Activated CD8-positive, alpha-beta T cell treated with anti-CD3 and anti-CD28 coated beads, Interleukin-2, amount 10 ng/mL, durations not matched to agents 7 days and 5 days (primary cell): ENCODE results near the gene SLC2A9. TPM values are rescaled to one million over a fixed set of nuclear protein-coding genes. Genes with fewer than 3 reads are reported as not detected.

Experiments used
- ATAC-seq: fragments of 150-1000 bp; cut with Tn5 transposase; one replicate; pipeline ENCODE4 v1.10.0; 2021; ENCODE audit warnings: moderate library complexity
- CTCF ChIA-PET: fragments of 350-600 bp; sonication (Branson Sonifier 250); formaldehyde crosslinking; loops from one replicate; lab custom pipeline; 2021; ENCODE audit warnings: antibody characterized with exemption; lab: Charles Lee
- POLR2A ChIA-PET: fragments of 350-600 bp; sonication (Branson Sonifier 250); formaldehyde crosslinking; loops from one replicate; lab custom pipeline; 2021; ENCODE audit warnings: antibody characterized with exemption; lab: Charles Lee
- DNase-seq: peaks from one replicate; pipeline ENCODE4 v3.0.0-alpha.2; 2020
- H3K27ac Mint-ChIP-seq: one replicate; pipeline ENCODE4 v1.8.0; 2021; ENCODE audit warnings: mild to moderate bottlenecking, mixed read lengths
- H3K27me3 Mint-ChIP-seq: one replicate; pipeline ENCODE4 v1.8.0; 2021; ENCODE audit warnings: low read depth, mixed read lengths
- H3K36me3 Mint-ChIP-seq: one replicate; pipeline ENCODE4 v1.8.0; 2021; ENCODE audit warnings: low read depth, mixed read lengths
- H3K4me1 Mint-ChIP-seq: one replicate; pipeline ENCODE4 v1.8.0; 2021; ENCODE audit warnings: low read depth, mixed read lengths
- H3K4me3 Mint-ChIP-seq: one replicate; pipeline ENCODE4 v1.8.0; 2021; ENCODE audit warnings: mild to moderate bottlenecking, mixed read lengths
- H3K9me3 Mint-ChIP-seq: one replicate; pipeline ENCODE4 v1.8.0; 2022; ENCODE audit warnings: mixed read lengths; ENCODE audit not compliant: insufficient read depth
- total RNA-seq, 2 experiments: library from RNA; stranded (reverse); gene quantifications; one replicate each; pipeline ENCODE4 v1.2.3, GENCODE V29; 2021

SLC2A9 gene
- total RNA-seq, 2 experiments from 2014 or later = 1.3 to 1.7 TPM

DNA sequence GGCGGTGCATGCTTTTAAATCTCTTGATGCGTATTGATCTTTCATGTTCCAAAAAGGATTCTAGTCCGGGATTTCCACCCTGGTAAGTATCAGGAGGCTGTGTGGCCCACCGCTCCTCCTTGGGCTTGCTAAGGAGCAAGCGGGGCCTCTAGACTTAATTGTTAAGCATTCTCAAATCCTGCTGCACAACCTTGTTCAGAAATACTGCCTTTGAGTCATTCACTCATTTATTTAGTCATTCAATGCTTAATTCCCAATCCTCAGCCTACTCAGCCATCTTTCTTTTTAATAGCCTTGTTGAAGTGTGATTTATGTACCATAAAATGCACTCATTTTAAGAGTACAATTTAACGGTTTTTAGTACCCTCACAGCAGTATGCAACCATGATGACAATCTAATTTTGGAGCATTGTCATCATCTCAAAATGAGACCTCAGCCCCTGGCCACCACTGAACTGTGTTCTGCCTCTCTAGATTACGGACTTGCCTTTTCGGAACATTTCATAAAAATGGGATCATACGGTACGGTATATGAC lies 15.6 kb upstream of the SLC2A9 start:
- ATAC-seq (no peak), DNase-seq (no peak)
- ChIA-PET CTCF (no interaction called here), POLR2A (no interaction called here)
- Mint-ChIP-seq H3K9me3 (no peaks in the 10 kb centered on the region), H3K27me3 (peaks cover 2% of the 10 kb centered on the region), H3K4me1 (peaks cover 20% of the 10 kb centered on the region), H3K36me3 (no peaks in the 10 kb centered on the region), H3K4me3 (no peak overlapping the region), H3K27ac (no peak overlapping the region)

DNA sequence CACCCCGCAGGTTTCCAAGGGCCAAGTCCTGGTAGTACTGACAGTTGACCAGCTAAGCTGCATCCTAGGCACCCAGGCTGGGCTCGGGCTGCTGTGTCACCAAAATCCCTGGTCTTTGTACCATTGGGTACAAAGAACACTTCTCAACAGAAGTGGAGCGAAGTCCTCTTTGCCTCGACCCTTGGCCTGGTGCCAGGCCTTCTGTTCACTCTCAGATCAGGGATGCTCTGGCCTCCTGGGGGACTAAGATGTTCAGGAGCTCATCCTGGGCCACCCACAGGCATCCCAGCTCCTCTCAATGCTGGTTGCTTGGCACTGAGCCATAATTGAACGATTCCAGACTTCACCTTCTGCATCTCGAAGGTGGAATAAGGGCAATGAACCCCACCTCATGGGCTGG lies 13.8 kb upstream of the SLC2A9 start:
- ChIA-PET POLR2A (no interaction called here), CTCF (interaction anchor here (2.2 kb wide), 1 partner anchor 16 kb away, joined by 4 read pairs; no protein-coding TSS in a partner anchor)
- Mint-ChIP-seq H3K4me1 (peaks cover 20% of the 10 kb centered on the region), H3K36me3 (no peaks in the 10 kb centered on the region), H3K27ac (no peak overlapping the region), H3K4me3 (no peak overlapping the region), H3K27me3 (no peaks in the 10 kb centered on the region), H3K9me3 (no peaks in the 10 kb centered on the region)
- DNase-seq (no peak), ATAC-seq (no peak)

DNA sequence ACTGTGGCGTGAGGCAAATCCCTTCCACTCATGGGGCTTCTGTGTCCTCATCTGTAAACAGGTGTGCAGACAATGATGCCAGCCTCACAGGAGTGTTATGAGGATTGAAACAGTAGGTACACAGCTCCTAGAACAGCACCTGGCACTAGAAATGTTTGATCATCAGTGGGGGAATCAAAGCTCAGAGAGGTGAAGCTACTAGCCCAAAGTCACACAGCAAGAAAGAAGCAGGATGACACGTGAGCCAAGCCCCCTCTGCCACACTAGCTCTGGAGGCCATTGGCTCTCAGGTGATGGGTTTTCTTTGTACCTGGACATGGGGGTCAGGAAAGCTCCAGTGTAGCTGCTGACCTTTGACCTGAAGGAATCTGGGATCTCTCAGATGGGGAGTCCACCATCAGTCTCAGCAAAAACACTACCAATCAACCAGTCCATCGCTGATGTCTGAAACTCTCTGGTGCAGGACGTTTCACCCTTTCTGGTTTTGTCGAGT lies 13.4 kb upstream of the SLC2A9 start:
- Mint-ChIP-seq H3K4me3 (no peak overlapping the region), H3K27ac (no peak overlapping the region), H3K36me3 (no peaks in the 10 kb centered on the region), H3K27me3 (no peaks in the 10 kb centered on the region), H3K4me1 (peaks cover 20% of the 10 kb centered on the region), H3K9me3 (no peaks in the 10 kb centered on the region)
- ChIA-PET POLR2A (no interaction called here), CTCF (interaction anchor here (2.2 kb wide), 1 partner anchor 15 kb away, joined by 4 read pairs; no protein-coding TSS in a partner anchor)
- ATAC-seq (no peak), DNase-seq (no peak)

DNA sequence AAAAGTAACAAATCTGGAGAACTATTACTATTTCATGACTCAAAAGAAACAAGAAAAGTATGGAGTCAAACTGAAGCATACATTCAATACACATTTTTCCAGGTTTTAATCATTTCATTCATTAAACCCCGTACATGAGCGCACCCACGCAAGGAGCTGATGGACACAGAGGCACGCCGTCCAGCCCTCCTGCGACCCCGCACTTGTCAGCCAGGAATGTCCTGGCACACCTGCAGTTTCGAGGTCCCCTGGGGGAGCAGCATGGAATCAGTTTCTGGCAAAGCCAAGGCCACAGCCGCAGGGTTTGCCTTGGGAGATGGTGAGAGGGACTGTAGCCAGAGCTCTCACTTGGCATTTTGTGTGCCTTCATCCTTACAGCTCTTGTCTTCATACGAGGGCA lies 12.8 kb upstream of the SLC2A9 start:
- no peaks in the 10 kb centered on the region for H3K27me3 Mint-ChIP-seq
- no peak overlapping the region for H3K4me3 Mint-ChIP-seq
- ATAC-seq = no peak
- no peak overlapping the region for H3K27ac Mint-ChIP-seq
- peaks cover 20% of the 10 kb centered on the region for H3K4me1 Mint-ChIP-seq
- ChIA-PET POLR2A (no interaction called here), CTCF (interaction anchor here (2.2 kb wide), 1 partner anchor 15 kb away, joined by 4 read pairs; no protein-coding TSS in a partner anchor)
- no peak for DNase-seq
- no peaks in the 10 kb centered on the region for H3K9me3 Mint-ChIP-seq
- no peaks in the 10 kb centered on the region for H3K36me3 Mint-ChIP-seq

DNA sequence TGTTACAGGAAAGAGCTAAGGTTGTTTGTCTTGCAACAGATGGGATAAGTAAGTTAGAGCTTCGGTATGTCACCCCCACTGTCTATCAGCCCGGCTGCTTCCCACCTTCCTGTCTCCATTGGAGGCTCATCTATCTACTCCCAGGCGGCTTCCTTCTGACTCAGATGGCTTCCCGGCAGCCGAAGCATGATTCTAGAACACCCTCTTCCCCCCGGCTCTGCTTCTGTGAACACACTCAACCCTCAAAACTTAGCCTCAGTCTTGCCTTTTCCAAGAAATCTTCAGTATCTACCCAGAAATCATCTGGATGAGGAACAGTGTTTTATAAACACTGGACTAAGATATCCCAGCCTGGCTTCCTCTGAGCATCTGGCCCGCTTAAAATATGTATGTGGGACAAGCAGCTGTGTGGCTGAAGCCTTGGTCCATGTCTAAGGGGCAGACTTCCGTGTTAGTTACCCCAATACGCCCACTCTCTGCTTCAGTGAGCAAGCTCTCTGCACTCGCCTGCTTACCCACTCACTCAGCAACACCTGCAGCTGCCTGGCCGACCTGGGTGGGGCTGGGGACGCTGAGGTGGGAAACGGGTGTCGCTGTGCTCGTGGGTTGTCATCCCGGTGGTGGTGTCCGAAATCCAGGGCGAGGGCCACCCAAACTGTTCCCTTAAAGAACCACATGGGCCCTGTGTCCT lies 12.0 kb upstream of the SLC2A9 start:
- DNase-seq (no peak), ATAC-seq (no peak)
- H3K4me1 Mint-ChIP-seq = peaks cover 20% of the 10 kb centered on the region
- ChIA-PET CTCF (interaction anchor here (2.8 kb wide), 1 partner anchor 14 kb away, joined by 9 read pairs; no protein-coding TSS in a partner anchor), POLR2A (interaction anchor here (1.2 kb wide), 1 partner anchor 14 kb away, joined by 3 read pairs; no protein-coding TSS in a partner anchor)
- no peak overlapping the region for H3K27ac Mint-ChIP-seq
- no peaks in the 10 kb centered on the region for H3K36me3 Mint-ChIP-seq
- H3K9me3 Mint-ChIP-seq = no peaks in the 10 kb centered on the region
- no peak overlapping the region for H3K4me3 Mint-ChIP-seq
- H3K27me3 Mint-ChIP-seq = no peaks in the 10 kb centered on the region

DNA sequence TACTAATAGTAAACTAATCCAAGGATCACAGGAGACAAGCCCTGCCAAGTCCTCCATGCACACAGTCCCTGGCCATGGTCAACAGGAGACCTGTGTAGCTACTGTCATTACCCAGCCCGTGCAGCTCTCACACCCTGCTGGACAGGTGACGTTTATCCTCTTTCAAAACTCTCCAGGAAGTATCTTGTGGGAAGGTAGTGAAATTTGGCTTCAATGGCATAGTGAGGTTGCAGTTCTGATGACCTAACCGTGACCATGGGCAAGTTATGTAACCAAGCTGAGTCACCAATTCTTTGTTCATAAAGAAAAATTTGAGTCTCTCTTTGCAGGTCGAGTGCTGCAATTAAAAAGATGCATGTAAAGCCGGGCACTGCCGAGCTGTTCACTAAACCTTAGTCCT lies 11.3 kb upstream of the SLC2A9 start:
- Mint-ChIP-seq H3K4me3 (no peak overlapping the region), H3K4me1 (peaks cover 20% of the 10 kb centered on the region), H3K9me3 (no peaks in the 10 kb centered on the region), H3K27ac (no peak overlapping the region), H3K36me3 (no peaks in the 10 kb centered on the region), H3K27me3 (no peaks in the 10 kb centered on the region)
- ATAC-seq (no peak), DNase-seq (no peak)
- CTCF ChIA-PET = interaction anchor here (2.8 kb wide), 1 partner anchor 13 kb away, joined by 9 read pairs; no protein-coding TSS in a partner anchor
- POLR2A ChIA-PET = interaction anchor here (1.2 kb wide), 1 partner anchor 14 kb away, joined by 3 read pairs; no protein-coding TSS in a partner anchor

DNA sequence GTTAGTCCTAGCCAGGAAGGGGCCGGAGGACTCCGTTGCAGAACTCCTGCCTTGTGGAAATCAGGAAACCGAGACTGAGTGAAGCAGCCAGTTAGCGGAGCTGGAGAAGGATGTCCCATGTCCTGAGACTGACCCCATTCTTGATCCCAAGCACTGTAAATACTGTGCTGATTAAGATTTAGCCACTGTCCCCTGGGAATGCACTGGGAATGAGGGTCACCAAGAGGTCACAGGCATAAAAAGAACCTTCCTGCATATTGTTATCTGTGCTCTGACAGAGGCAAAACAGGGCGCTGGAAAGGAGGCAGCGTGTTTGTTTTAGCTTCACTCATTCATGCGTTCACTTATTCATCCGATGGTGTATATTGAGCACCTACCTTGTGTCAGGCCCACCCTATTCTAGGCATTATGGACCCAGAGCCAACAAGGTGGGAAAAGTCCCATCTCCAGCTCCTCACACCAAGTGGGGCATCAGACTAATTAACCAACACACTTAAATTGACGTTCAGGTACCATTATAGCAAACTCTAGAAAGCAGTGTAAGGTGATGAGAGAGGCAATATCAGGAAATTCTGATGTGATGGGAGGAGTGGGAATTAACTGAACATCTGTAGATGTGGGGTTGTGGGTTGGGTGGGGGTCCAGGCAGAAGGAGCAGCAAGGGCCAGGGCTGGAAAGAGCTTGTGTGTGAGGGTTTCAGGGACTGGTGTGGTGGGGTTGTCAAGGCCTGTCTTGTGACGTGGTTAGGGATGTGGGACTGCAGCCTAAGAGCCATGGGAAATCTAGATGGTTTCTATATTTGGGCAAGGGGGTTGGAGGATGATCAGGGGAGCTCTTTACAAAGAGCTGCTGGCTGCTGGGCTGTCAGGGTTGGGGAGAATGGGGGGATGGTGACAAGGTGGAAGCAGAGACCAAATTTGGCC lies 10.6 kb upstream of the SLC2A9 start:
- no peak for DNase-seq
- Mint-ChIP-seq H3K36me3 (no peaks in the 10 kb centered on the region), H3K27me3 (peaks cover 2% of the 10 kb centered on the region), H3K9me3 (no peaks in the 10 kb centered on the region), H3K4me1 (peaks cover 20% of the 10 kb centered on the region), H3K4me3 (no peak overlapping the region), H3K27ac (no peak overlapping the region)
- POLR2A ChIA-PET = interaction anchor here (1.2 kb wide), 1 partner anchor 13 kb away, joined by 3 read pairs; no protein-coding TSS in a partner anchor
- no peak for ATAC-seq
- CTCF ChIA-PET = interaction anchor here (2.8 kb wide), 1 partner anchor 13 kb away, joined by 9 read pairs; no protein-coding TSS in a partner anchor

DNA sequence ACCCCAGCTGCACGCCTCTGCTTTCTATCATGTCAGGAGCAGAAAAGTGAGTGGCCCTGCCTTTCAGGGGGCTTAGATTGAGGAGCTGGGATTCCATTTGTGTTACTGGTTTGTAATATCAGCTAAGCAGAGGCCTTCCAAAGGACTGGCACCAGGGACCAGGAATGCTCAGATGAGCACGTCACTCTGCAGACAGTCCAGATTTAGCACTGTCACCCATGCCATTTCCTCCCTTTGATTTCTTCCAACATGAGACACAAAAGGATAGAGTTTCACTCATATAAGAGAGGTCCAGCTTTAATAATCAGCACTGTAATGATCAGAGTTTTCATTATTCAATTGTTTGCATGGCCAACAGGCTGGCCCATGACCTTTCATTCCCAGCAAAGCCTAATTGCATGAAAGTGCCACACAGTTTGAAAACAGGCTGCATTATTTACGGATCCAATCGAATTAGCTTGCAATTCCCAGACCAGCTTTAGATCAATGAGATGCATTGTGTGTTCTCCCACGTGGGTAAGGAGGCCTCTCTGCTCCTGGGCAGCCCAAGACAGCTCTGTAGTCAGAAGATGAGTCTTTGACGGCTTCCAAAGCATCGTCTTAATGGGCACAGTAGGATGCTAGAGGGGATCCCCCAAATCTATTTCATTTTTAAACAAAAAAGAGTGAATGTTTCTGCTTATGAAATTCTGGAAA lies 9.8 kb upstream of the SLC2A9 start:
- Mint-ChIP-seq H3K27me3 (peaks cover 6% of the 10 kb centered on the region), H3K4me1 (peaks cover 20% of the 10 kb centered on the region), H3K36me3 (no peaks in the 10 kb centered on the region), H3K4me3 (no peak overlapping the region), H3K27ac (no peak overlapping the region), H3K9me3 (no peaks in the 10 kb centered on the region)
- no peak for ATAC-seq
- DNase-seq = no peak
- ChIA-PET POLR2A (no interaction called here), CTCF (interaction anchor here (2.8 kb wide), 1 partner anchor 12 kb away, joined by 9 read pairs; no protein-coding TSS in a partner anchor)

DNA sequence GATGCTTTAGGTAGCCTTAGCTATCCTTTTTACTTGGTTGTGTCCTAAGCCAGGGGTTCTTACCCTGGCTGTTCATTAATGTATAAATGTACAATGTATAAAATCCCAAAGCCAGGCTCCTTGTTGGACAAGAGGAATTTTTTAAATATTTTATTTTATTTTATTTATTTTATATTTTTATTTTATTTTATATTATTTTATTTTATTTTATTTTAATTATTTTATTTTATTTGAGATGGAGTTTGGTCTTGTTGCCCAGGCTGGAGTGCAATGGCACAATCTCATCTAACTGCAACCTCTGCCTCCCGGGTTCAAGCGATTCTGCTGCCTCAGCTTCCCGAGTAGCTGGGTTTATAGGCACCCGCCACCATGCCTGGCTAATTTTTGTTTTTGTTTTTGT lies 8.1 kb upstream of the SLC2A9 start:
- Mint-ChIP-seq H3K36me3 (no peaks in the 10 kb centered on the region), H3K4me1 (peaks cover 20% of the 10 kb centered on the region), H3K27ac (no peak overlapping the region), H3K27me3 (peaks cover 10% of the 10 kb centered on the region), H3K4me3 (no peak overlapping the region), H3K9me3 (no peaks in the 10 kb centered on the region)
- DNase-seq (no peak), ATAC-seq (no peak)
- ChIA-PET POLR2A (no interaction called here), CTCF (no interaction called here)

DNA sequence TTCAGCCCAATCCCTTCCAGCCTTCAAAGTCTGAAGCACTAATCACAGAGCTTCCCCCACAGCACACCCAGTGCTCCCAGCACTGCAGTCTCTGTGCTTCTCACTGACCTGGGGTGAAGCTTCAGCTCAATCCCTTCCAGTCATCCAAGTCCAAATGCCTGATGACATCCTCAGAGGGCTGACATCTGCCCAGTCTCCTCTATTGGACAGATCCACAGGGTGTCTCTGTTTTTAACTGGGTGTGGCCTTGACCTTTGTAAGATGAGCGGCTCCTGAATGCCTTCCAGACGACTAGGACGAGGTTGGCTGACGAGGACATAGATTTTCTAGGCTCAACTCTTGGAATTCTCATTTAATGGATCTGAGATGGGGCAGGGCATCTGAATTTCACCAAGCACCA lies 7.6 kb upstream of the SLC2A9 start:
- no peak for ATAC-seq
- no peak for DNase-seq
- ChIA-PET CTCF (no interaction called here), POLR2A (no interaction called here)
- H3K36me3 Mint-ChIP-seq = no peaks in the 10 kb centered on the region
- H3K9me3 Mint-ChIP-seq = no peaks in the 10 kb centered on the region
- peaks cover 12% of the 10 kb centered on the region for H3K27me3 Mint-ChIP-seq
- no peak overlapping the region for H3K27ac Mint-ChIP-seq
- no peak overlapping the region for H3K4me3 Mint-ChIP-seq
- peaks cover 19% of the 10 kb centered on the region for H3K4me1 Mint-ChIP-seq

DNA sequence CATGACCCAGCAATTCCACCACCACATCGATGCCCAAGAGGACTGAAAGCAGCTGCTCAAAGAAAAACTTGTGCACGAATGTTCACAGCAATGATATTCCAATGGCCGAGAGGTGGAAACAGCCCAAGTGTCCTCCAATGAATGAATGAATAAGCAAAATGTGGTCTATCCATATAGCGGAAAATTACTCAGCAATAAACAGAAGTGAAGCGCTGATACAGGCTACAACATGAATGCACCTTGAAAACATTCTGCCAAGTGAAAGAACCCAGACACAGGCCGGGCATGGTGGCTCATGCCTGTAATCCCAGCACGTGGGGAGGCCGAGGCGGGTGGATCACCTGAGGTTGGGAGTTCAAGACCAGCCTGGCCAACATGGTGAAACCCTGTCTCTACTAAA lies 5.2 kb upstream of the SLC2A9 start:
- CTCF ChIA-PET = interaction anchor here (1.8 kb wide), 1 partner anchor 11 kb away, joined by 6 read pairs; no protein-coding TSS in a partner anchor
- no peak for ATAC-seq

More for the DNA sequence above, 5.2 kb upstream of the SLC2A9 start:
- no peak for DNase-seq
- POLR2A ChIA-PET = no interaction called here
- H3K4me1 Mint-ChIP-seq = no peaks in the 10 kb centered on the region
- H3K36me3 Mint-ChIP-seq = no peaks in the 10 kb centered on the region
- no peak overlapping the region for H3K27ac Mint-ChIP-seq
- no peaks in the 10 kb centered on the region for H3K9me3 Mint-ChIP-seq
- H3K4me3 Mint-ChIP-seq = no peak overlapping the region
- H3K27me3 Mint-ChIP-seq = peaks cover 12% of the 10 kb centered on the region
